Bronchial epithelial cell (primary cell): ENCODE data around the gene VPS45. TPM values are rescaled to one million over a fixed set of nuclear protein-coding genes. Genes with fewer than 3 reads are reported as not detected.

Source experiments
- DNase-seq: peaks from one replicate; pipeline ENCODE4 v3.0.0-alpha.2; 2010; ENCODE audit warnings: low read depth
- FAIRE-seq: peaks from 2 replicates; lab custom pipeline; 2011; peaks lifted over from hg19 to GRCh38; lab: Jason Lieb, UNC
- H3K27me3 ChIP-seq: 2 replicates; pipeline ENCODE4 v1.5.1; 2011; ENCODE audit warnings: low read length; ENCODE audit not compliant: control insufficient read depth, insufficient read depth
- H3K36me3 ChIP-seq: 2 replicates; pipeline ENCODE4 v1.5.1; 2011; ENCODE audit warnings: low read length; ENCODE audit not compliant: control insufficient read depth, insufficient read depth
- H3K4me3 ChIP-seq: 2 replicates; pipeline ENCODE4 v1.5.1; 2011; ENCODE audit warnings: mild to moderate bottlenecking, low read depth, low read length, control low read depth
- CTCF ChIP-seq: IDR thresholded peaks from 2 replicates; pipeline ENCODE4 v1.5.1; 2011; ENCODE audit warnings: mild to moderate bottlenecking, moderate library complexity, low read length, control low read depth, inconsistent platforms; ENCODE audit not compliant: insufficient read depth, severe bottlenecking
- total RNA-seq: library from RNA; depleted of rRNA; stranded (reverse); fragments of >200 nt; gene quantifications from 2 replicates; pipeline ENCODE4 v1.2.1, GENCODE V29; 2014

The VPS45 gene
- total RNA-seq, 1 donor from 2014 or later, result 21.6 TPM

GRCh38 chr1:150085406-150085805, 17.8 kb downstream of the VPS45 start:
- DNase-seq, result no peak
- Histone ChIP-seq H3K4me3 (no peak overlapping the region), H3K36me3 (peaks cover 2% of the 10 kb centered on the region), H3K27me3 (no peaks in the 10 kb centered on the region)
- no peak for FAIRE-seq
- TF ChIP-seq CTCF, result no peak

- H3K27me3 ChIP-seq, result no peaks in the 10 kb centered on the region
- TF ChIP-seq CTCF, result no peak
- no peak overlapping the region for H3K4me3 ChIP-seq
- H3K36me3 ChIP-seq, result peaks cover 2% of the 10 kb centered on the region
- DNase-seq (no peak), FAIRE-seq (no peak)
These were observed 19.8 kb downstream of the VPS45 start for GRCh38 chr1:150087415-150087814.

DNA sequence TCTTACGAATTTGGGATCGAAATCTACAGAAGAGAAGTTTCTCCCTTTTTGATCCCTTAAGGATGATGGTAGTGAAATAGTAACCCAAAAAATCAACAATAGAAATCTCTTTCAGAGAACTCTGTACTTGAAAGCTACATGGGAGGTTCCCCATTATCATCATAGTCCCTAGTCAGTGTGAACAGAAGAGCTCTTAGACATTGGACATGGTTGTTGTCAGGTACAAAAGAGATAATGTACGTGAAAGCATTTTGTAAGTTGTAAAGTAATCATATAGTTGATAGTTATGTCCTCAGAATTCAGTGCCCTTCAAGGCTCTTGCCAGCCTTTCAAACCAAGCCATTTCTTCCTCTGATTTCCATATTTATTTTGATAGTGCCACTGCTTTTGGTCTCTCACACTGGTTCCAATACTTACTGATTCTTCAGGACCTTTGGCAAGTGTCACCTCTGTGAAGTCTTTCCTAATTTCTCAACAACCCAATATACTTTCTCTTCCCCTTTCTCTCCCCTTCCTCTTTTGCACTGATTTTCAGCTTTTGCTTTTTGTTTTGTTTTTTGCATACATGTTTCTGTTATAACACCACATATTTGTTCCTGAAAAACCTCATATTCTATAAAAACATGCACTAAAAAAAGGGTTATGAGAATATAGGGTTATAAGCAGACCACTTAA, 22.4 kb downstream of the VPS45 start:
- H3K27me3 ChIP-seq, result no peaks in the 10 kb centered on the region
- no peak for TF ChIP-seq CTCF
- H3K36me3 ChIP-seq, result no peaks in the 10 kb centered on the region
- DNase-seq, result no peak
- no peak overlapping the region for H3K4me3 ChIP-seq
- FAIRE-seq, result no peak

- Histone ChIP-seq H3K4me3 (no peak overlapping the region), H3K36me3 (no peaks in the 10 kb centered on the region), H3K27me3 (no peaks in the 10 kb centered on the region)
- no peak for TF ChIP-seq CTCF
- DNase-seq (no peak), FAIRE-seq (no peak)
These were observed 24.7 kb downstream of the VPS45 start for GRCh38 chr1:150092180-150092791.

- TF ChIP-seq CTCF, result no peak
- DNase-seq, result no peak
- FAIRE-seq, result no peak
- H3K27me3 ChIP-seq, result no peaks in the 10 kb centered on the region
- H3K4me3 ChIP-seq, result no peak overlapping the region
- H3K36me3 ChIP-seq, result no peaks in the 10 kb centered on the region
These were observed 26.2 kb downstream of the VPS45 start for GRCh38 chr1:150093805-150094204.
